Measurements from ENCODE around the gene ITGB6. TPM values are rescaled to one million over a fixed set of nuclear protein-coding genes. Genes with fewer than 3 reads are reported as not detected.

ITGB6 gene
- polyA plus RNA-seq, 1 experiment, result not detected

DNA sequence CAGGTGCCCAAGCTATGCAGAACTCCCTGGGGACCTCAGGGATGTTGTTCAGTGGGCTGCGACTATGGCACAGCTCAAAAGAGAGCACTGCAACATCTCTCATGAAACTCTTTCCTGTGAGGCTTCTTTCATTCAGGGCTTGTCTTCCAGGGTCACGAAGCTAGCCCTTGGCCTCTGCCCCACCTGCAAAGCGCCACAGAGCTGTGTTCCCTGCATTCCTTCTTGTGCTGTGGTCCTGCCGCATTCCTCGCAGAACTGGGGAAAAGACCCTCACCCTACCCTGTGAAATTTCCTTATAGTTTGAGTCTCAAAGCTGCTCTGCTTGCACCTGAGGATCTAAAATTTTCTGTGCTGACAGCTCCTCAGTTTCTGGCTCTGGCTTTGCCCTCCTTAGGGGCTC, 26.3 kb upstream of the ITGB6 start:
- H3K4me3 ChIP-seq (ENCODE audit: low read depth, low read length), result no peak overlapping the region
- no peaks in the 10 kb centered on the region for H3K27me3 ChIP-seq (ENCODE audit: control insufficient read depth, insufficient read depth, low read length)
- H3K27ac ChIP-seq (ENCODE audit: low read depth, low read length), result no peak overlapping the region
- TF ChIP-seq, protein P1, sequence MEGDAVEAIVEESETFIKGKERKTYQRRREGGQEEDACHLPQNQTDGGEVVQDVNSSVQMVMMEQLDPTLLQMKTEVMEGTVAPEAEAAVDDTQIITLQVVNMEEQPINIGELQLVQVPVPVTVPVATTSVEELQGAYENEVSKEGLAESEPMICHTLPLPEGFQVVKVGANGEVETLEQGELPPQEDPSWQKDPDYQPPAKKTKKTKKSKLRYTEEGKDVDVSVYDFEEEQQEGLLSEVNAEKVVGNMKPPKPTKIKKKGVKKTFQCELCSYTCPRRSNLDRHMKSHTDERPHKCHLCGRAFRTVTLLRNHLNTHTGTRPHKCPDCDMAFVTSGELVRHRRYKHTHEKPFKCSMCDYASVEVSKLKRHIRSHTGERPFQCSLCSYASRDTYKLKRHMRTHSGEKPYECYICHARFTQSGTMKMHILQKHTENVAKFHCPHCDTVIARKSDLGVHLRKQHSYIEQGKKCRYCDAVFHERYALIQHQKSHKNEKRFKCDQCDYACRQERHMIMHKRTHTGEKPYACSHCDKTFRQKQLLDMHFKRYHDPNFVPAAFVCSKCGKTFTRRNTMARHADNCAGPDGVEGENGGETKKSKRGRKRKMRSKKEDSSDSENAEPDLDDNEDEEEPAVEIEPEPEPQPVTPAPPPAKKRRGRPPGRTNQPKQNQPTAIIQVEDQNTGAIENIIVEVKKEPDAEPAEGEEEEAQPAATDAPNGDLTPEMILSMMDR (IDR thresholded peaks at IDR 0.05; ENCODE audit: low read depth, low read length), result no peak
- DNase-seq (ENCODE audit: low read depth, low spot score), result no peak
- ChIA-PET POLR2A (no interaction called here), CTCF (interaction anchor here (3.9 kb wide), 1 partner anchor 26 kb away, joined by 18 read pairs; no protein-coding TSS in a partner anchor)
- H3K9me3 ChIP-seq (ENCODE audit: control insufficient read depth, insufficient read depth, low read length), result peaks cover 2% of the 10 kb centered on the region; the same call in 1 of the 2 replicates

DNA sequence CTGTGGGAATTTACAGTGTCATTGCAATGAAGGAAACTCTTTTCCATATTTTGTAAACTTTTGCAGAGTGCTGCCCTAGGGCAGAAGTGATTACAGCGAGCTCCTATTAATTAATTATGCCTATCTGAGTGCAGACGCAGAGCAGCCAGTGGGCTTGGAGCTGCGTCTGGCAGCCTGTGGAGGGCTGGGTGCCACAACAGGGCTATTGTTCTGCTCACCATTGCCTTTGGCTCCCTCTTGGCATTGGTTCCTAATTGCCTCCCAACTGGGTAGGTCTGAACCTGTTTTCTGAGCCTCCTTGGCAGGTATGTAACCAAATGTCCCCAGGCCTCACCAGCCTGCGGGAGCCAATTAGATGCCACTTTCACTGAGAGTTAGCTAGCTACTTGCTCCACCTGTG, 25.6 kb upstream of the ITGB6 start:
- CTCF ChIA-PET, result interaction anchor here (3.9 kb wide), 1 partner anchor 27 kb away, joined by 18 read pairs; no protein-coding TSS in a partner anchor
- TF ChIP-seq, protein P1 (IDR thresholded peaks at IDR 0.05; ENCODE audit: low read depth, low read length), result no peak
- DNase-seq (ENCODE audit: low read depth, low spot score), result no peak
- no peak overlapping the region for H3K27ac ChIP-seq (ENCODE audit: low read depth, low read length)
- POLR2A ChIA-PET, result interaction anchor here (0.8 kb wide), 1 partner anchor 17 kb away, joined by 3 read pairs; no protein-coding TSS in a partner anchor
- H3K27me3 ChIP-seq (ENCODE audit: control insufficient read depth, insufficient read depth, low read length), result no peaks in the 10 kb centered on the region
- H3K9me3 ChIP-seq (ENCODE audit: control insufficient read depth, insufficient read depth, low read length), result peaks cover 3% of the 10 kb centered on the region; the same call in 1 of the 2 replicates
- H3K4me3 ChIP-seq (ENCODE audit: low read depth, low read length), result no peak overlapping the region

DNA sequence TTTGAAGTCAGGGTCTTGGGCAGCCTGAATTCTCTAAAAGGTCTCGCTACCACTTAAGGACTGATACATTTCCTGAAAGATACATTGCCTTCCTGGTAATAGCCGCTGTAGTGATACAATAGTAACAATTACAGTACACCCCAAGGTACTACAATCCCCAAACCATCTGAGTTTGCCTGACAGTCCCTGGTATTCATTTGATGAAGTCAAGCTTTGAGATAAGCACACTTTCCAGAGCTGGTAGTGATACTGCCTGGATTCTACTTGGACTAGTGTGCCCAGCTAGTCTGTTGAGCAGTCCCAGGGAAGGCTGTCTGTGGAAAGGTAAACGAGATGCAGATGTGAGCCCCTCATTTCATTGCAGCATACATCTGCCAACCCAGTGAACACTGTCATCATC, 24.4 kb upstream of the ITGB6 start:
- TF ChIP-seq, protein P1 (IDR thresholded peaks at IDR 0.05; ENCODE audit: low read depth, low read length), result no peak
- POLR2A ChIA-PET, result no interaction called here
- peak overlapping the region; percentile 71 for H3K27ac ChIP-seq (ENCODE audit: low read depth, low read length)
- H3K27me3 ChIP-seq (ENCODE audit: control insufficient read depth, insufficient read depth, low read length), result no peaks in the 10 kb centered on the region
- CTCF ChIA-PET, result interaction anchor here (3.9 kb wide), 1 partner anchor 28 kb away, joined by 18 read pairs; no protein-coding TSS in a partner anchor
- no peak overlapping the region for H3K4me3 ChIP-seq (ENCODE audit: low read depth, low read length)
- H3K9me3 ChIP-seq (ENCODE audit: control insufficient read depth, insufficient read depth, low read length), result peaks cover 3% of the 10 kb centered on the region; the same call in 1 of the 2 replicates
- DNase-seq (ENCODE audit: low read depth, low spot score), result no peak

DNA sequence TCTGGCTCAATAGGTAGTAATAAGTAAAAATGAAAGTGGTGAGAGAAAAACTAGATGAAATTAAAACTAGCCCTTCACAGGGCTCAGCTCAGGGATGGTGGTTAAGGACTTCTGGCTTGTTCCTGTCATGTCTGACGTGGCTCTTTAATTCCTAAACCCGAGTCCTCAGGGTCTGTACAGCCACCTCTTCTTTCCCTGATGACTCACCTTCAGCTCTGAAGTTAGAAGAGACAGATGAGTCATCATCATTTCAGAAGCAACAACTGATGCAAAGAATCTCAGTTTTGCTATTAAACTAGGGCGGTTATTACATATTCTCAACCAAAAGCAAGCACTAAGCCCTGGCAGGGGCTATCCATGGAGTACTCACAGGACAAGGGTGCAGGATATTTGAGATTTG, 24.0 kb upstream of the ITGB6 start:
- ChIA-PET POLR2A (no interaction called here), CTCF (interaction anchor here (3.9 kb wide), 1 partner anchor 28 kb away, joined by 18 read pairs; no protein-coding TSS in a partner anchor)

DNA sequence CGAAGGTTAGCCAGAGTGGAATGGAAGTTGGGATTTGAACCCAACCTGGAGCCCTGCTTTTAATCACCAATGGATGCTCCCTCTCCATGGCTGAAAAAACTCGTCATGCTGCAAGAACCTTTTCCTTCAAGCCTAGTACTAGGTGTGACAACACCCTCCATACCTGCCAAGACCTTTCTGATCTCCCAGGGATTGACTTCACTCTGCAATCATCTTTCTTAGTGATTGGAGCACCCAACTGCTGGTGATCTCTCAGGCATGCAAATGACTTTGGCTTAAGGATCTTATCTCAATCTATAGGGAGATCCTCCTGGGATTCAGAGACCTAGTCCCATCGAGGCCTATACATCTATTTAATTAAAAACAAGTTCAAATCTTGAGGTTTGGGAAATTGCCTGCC, 23.5 kb upstream of the ITGB6 start:
- Histone ChIP-seq H3K4me3 (ENCODE audit: low read depth, low read length) (no peak overlapping the region), H3K27ac (ENCODE audit: low read depth, low read length) (peak overlapping the region; percentile 71), H3K27me3 (ENCODE audit: control insufficient read depth, insufficient read depth, low read length) (no peaks in the 10 kb centered on the region), H3K9me3 (ENCODE audit: control insufficient read depth, insufficient read depth, low read length) (peaks cover 3% of the 10 kb centered on the region; the same call in 1 of the 2 replicates)
- DNase-seq (ENCODE audit: low read depth, low spot score), result no peak
- ChIA-PET POLR2A (no interaction called here), CTCF (interaction anchor here (1.2 to 3.9 kb wide), 2 partner anchors 13 to 29 kb away, joined by 3 to 18 read pairs; no protein-coding TSS in a partner anchor)
- TF ChIP-seq, protein P1 (IDR thresholded peaks at IDR 0.05; ENCODE audit: low read depth, low read length), result no peak

More for the DNA sequence above, 24.0 kb upstream of the ITGB6 start:
- Histone ChIP-seq H3K27me3 (ENCODE audit: control insufficient read depth, insufficient read depth, low read length) (no peaks in the 10 kb centered on the region), H3K27ac (ENCODE audit: low read depth, low read length) (peak overlapping the region; percentile 71), H3K4me3 (ENCODE audit: low read depth, low read length) (peak overlapping the region; percentile 7; the same call in 1 of the 2 replicates), H3K9me3 (ENCODE audit: control insufficient read depth, insufficient read depth, low read length) (peaks cover 3% of the 10 kb centered on the region; the same call in 1 of the 2 replicates)
- TF ChIP-seq, protein P1 (IDR thresholded peaks at IDR 0.05; ENCODE audit: low read depth, low read length), result no peak
- DNase-seq (ENCODE audit: low read depth, low spot score), result peak; percentile 71

Measured in AG04450 (cell line).